GM13976 (cell line): ENCODE data around the gene PPA2.

Experiments used
- DNase-seq: peaks from one replicate; pipeline ENCODE4 v3.0.0; 2012; ENCODE audit warnings: low spot score
- CTCF ChIP-seq: IDR thresholded peaks from 2 replicates; pipeline ENCODE4 v1.5.1; 2012; ENCODE audit warnings: borderline replicate concordance, mild to moderate bottlenecking; ENCODE audit not compliant: insufficient read depth; ENCODE audit errors: extremely low read depth, missing control alignments, control extremely low read depth
- in situ Hi-C: fragments of 300-500 bp; cut with MboI; formaldehyde crosslinking; loops from one replicate; pipeline ENCODE4 v1.12.0; 2022; ENCODE audit warnings: low sequenced_read_pairs, mixed read lengths, inconsistent platforms; ENCODE audit not compliant: unreplicated experiment

PPA2 gene

GRCh38 chr4:105345838-105346237 is 128.0 kb downstream of the PPA2 start:
- no peak for DNase-seq
- TF ChIP-seq CTCF, result no peak
- in situ Hi-C loops, result no loop called here

GRCh38 chr4:105345358-105345757 is 128.5 kb downstream of the PPA2 start:
- no peak for TF ChIP-seq CTCF

GRCh38 chr4:105344141-105344540 is 129.7 kb downstream of the PPA2 start:
- no peak for TF ChIP-seq CTCF
- in situ Hi-C loops, result no loop called here
- DNase-seq, result no peak

More at GRCh38 chr4:105345358-105345757, 128.5 kb downstream of the PPA2 start:
- DNase-seq, result no peak
- in situ Hi-C loops, result no loop called here

GRCh38 chr4:105343146-105343931 is 130.5 kb downstream of the PPA2 start:
- TF ChIP-seq CTCF, result no peak
- in situ Hi-C loops, result no loop called here
- DNase-seq, result no peak

- no peak for DNase-seq
- in situ Hi-C loops, result no loop called here
- TF ChIP-seq CTCF, result no peak
These were observed 144.8 kb downstream of the PPA2 start for GRCh38 chr4:105329081-105329480.

GRCh38 chr4:105327956-105328355 is 145.9 kb downstream of the PPA2 start:
- in situ Hi-C loops, result no loop called here
- no peak for TF ChIP-seq CTCF
- DNase-seq, result no peak
